ENCODE measurements around the gene AKR1C2.
"Not testable (repeated sequence)": the region's sequence is repeated elsewhere in the genome, so short reads cannot be mapped to it uniquely, and the experiment has no call there.

The AKR1C2 gene

DNA sequence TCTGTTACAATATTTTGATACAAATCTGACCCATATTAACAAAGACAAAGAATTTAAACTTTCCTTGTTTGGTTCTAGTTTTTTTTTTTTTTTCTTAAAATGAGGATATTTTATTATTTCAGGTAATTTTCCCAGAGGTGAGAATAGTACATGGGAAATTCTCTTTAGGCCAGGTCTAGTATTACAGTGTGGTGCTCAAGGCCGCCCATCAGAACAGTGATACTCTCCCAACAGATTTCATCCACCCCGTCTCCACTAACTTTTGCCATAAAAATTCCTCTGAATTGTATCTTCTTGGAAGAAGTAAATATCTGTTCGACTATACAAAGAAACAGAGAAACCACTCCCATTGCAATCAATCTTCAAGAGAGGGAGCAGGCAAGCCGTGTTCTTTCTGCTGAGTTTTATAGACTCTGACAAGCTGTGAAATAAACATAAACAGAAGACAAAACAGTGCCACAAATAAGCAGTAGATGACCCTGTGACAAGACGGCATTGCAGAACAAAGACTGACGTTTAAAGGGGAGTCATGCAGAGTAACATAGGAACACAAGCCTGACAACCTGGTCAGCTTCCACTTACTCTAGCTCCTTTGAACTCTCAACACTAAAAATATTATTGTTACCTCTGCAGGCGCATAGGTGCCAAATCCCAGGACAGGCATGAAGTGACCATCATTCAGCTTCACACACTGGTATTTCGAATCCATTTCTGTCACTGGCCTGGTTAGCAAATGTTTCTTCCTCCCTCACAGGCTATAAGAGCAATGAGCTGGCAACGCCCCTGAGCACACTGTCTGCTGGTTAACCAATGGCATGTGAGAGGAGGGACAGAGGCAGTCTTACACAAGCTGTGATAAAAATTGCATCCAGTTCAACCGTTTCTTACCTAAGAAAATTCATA is at the start of gene AKR1C2:
Gene AKR1C2, minus strand, starts transcription at position 731 of the 903 bp plus-strand sequence. Its CDS starts 22 bp downstream, at position 709.
- not testable (repeated sequence) for DNase-seq

DNA sequence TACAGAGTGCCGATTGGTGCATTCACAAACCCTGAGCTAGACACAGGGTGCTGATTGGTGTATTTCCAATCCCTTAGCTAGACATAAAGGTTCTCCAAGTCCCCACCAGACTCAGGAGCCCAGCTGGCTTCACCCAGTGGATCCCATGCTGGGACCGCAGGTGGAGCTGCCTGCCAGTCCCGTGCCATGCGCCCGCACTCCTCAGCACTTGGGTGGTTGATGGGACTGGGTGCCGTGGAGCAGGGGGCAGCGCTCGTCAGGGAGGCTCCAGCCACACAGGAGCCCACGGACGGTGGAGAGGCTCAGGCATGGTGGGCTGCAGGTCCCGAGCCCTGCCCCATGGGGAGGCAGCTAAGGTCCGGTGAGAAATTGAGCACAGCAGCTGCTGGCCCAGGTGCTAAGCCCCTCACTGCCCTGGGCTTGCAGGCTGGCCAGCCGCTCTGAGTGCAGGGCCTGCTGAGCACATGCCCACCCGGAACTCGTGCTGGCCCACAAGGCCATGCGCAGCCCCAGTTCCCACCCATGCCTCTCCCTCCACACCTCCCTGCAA is 49.4 kb upstream of the AKR1C2 start:
- not testable (repeated sequence) for DNase-seq

DNA sequence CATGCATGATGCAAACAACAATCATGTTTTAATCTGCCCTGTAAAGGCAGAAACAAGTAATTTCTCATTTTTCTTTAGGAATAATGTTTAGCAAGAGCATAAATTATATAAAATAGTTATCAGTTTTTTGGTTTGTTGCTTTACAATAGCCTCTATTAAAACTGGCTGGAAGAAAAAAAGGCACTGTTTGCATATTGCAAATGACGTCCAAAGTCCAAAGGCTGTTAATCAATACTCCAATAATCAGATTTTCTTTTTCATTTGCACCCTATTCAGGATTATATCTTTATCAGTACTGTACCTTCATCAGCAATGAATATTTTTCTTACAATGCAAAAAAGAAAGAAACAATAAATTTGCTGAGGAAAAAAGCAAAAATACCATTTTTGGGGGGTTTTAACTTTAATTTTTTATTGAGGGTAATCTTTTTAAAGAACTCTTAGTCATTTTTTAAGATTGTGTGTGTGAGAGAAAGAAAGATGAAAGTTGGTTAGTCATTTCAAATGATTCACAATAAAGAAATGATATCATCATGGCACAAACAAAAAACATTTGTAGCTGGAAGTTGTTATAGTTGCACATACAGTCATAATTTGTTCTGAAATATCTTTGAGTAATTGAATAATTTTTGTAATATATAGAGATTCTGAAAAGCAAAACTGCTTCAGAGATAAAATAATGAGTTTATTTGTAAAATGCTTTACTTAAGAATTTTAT is 44.4 kb upstream of the AKR1C2 start:
- DNase-seq = no peak

DNA sequence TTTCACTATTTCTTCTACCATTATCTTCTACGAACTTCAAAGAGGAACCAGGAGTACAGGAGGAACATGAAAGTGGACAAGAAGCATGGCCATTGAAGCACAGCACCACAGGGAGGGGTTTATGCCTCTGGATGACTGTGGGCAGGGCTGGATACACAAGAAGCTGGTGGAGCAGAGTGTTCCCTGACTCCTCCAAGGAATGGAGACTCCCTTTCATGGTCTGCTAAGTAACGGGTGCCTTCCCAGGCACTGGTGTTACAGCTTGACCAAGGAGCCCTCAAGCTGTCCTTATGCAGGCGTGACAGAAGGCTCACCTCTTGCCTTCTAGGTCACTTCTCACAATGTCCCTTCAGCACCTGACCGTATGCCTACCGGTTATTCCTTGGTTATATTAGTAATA is 43.4 kb upstream of the AKR1C2 start:
- not testable (repeated sequence) for DNase-seq

DNA sequence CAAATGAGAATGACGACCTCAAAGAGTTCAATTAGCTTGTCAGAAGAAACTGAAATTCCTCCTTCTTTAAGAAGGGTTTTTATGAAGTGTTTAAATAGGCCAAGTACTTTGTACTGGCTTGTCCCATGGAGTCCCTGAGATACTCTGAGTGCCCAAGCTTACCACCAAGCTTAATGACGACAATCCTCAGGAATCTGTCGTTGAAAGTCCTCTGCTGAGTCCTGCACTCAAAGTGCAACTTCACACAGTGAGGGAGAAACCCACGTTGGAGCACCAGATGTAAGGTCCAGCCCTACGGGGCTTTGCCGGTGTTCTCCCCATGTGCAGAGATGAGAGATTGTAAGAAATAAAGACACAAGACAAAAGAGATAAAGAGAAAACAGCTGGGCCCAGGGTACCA is 42.8 kb upstream of the AKR1C2 start:
- DNase-seq = no peak

DNA sequence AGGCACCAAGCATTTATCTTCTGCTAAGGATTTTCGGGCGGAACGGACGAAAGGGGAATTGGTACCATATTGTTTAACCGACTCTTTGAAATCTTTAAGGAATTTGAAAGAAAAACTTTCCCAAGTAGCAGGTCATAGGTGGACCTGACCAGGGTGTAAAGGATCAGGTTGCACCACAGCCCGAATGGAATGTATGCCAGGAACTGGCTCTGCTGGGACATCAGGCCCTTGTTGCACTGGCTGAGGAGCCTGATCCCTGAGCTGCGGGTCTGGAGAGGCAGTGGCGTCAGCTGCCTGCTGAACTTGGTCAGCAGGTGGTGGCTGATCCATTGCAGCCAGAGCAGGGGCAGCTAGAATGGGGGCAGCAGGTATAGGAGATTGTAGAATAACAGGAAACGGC is 41.4 kb upstream of the AKR1C2 start:
- no peak for DNase-seq

DNA sequence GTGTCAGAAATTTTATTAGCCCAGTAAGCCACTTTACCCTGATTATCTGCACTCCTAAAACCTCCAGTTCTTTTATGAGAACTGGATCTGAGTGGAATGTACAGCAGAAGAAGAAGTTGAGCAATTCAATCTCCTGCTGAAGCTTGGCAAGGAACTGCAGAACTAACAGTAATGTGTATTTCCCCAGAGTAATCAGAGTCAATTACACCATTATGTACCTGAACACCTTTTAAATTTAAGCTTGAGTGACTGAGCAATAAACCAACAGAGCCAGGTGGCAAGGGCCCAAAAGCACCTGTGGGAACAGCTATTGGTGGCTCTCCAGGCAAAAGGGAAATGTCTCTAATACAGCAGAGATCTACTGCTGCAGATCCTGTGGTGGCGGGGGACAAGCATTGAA is 40.1 kb upstream of the AKR1C2 start:
- peak; percentile 94 for DNase-seq

DNA sequence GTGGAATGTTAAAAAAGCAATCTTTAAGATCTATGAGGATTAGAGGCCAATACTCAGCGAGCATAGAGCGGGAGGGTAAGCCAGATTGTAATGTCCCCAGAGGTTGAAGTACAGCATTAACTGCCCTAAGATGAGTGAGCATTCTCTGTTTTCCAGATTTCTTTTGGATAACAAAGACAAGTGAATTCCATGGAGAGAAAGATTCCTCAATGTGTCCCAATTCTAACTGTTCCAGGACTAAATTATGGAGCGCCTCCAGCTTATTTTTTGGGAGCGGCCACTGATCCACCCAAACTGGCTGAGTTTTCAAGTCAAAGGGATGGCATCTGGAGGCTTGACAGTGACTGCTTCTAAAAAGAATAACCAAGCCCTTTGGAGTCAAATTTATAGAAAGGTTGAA is 39.3 kb upstream of the AKR1C2 start:
- DNase-seq = no peak

DNA sequence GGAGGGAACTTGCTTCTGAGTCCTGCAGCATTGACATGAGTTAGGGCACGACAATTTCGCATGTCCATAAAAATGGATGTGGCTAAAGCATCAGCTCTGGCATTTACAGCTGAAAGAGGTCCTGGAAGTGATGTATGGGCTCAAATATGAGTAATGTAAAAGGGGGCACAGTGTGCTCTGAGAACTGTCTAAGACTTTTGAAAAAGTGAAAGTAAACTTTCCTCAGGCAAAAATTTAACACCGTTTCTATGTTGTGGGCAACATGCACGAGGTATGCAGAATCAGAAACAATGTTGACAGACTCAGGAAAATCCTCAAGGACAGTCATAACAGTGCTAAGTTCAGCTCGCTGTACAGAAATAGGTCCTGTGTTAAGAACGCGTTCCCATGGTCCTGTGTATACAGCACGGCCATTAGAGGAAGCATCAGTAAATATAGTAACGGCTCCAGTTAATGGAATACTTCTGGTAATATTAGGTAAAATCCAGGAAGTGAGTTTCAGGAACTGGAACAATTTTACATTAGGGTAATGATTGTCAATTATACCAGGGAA is 37.9 kb upstream of the AKR1C2 start:
- no peak for DNase-seq

DNA sequence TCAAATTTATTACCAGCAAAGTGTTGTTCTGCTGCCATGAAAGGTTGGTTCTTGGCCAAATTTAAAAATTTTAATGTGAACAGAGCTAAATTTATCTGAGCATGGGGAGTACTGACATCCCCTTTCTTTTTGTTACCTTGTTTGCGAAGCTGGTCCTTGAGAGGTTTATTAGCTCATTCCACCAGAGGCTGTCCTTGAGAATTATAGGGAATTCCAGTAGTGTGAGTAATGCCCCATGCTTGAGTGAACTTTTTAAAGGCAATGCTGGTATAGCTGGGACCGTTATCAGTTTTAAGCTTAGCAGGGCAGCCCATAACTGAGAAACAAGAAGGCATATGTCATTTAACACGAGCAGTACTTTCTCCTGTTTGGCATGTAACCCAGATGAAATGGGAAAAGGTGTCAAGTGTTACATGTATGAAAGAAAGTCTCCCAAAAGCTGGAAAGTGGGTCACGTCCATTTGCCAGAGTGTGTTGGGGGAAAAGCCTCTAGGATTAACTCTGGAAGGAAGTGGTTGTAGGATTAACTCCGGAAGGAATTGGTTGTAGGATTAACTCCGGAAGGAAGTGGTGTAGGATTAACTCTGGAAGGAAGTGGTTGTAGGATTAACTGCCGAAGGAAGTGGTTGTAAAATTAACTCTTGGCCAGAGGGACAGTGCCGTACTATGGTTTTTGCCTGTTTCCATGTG is 37.3 kb upstream of the AKR1C2 start:
- no peak for DNase-seq

DNA sequence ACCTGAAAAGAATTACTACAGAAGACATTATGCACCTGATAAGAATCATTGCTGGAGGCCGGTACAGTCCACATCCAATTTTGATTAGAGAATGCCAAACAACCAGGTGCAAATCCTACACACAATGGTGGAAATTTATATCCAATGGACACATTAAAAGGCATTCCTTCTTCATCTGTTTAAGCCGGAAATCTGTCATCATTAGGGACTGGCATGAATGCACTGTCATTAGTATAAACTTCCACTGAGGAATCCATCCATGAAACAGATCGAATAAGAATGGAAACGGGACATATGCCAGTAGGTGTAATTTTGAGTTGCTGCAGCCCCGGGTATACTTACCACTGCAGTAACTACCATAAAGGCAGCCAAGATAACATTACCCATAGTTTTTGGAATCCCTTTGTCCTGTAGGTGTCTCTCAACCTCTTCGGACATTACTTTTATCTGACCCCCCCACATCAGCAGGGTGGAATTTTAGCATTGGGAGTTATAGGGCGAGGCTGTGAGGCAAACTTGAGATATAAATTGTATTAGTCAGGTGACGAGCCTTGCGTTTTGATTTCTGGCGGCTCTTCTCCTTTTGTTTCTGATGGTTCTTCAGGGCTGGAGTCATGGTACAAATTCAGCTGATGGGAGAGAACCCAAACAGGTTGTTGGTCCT is 36.5 kb upstream of the AKR1C2 start:
- DNase-seq = no peak

DNA sequence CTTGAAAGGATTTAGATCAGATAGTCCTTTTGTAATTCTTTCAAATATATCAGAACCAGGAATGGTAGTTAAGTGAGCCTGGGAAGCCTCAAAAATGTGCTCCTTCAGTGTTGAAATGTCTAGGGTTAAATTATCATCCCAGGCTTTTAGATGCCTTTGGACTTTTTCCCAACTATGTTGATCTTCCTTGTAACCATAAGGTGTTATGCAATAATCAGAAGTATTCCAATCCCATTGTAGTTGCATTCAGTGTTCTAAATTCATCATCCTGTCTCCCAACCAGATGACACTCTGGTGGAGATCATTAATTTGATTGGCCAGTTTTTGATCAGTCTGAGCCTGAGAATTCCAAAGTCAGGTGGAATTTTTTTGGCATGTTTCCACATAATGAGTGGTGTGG is 35.1 kb upstream of the AKR1C2 start:
- no peak for DNase-seq

DNA sequence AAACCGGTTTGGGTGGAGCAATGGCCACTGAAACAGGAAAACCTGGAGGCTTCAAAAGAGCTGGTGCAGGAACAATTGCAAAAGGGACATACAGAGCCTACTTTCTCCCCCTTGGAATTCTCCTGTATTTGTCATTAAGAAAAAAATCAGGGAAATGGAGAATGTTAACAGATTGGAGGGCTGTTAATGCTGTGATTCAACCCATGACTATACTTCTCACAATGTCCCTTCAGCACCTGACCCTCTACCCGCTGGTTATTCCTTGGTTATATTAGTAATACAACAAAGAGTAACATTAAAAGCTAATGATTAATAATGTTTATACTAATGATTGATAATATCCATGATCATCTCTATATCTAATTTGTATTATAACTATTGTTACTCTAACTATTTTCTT is 34.4 kb upstream of the AKR1C2 start:
- no peak for DNase-seq

DNA sequence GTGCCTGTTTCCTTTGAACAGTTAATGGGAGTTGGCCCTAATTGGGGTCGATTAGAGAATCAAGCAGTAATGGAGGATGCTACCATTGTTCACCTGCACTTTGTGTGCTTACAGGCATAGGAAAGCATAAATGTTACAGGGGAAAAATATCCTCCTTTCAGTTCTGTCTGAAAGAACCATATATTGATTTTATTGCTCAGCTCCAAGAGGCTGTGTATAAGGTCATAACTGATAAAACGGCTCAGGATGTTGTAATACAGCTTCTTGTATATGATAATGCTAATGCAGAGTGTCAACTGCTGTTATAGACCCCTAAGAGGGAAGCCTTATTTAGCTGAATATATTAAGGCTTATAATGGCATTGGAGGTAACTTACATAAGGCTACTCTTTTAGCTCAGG is 32.9 kb upstream of the AKR1C2 start:
- peak; percentile 7 for DNase-seq

DNA sequence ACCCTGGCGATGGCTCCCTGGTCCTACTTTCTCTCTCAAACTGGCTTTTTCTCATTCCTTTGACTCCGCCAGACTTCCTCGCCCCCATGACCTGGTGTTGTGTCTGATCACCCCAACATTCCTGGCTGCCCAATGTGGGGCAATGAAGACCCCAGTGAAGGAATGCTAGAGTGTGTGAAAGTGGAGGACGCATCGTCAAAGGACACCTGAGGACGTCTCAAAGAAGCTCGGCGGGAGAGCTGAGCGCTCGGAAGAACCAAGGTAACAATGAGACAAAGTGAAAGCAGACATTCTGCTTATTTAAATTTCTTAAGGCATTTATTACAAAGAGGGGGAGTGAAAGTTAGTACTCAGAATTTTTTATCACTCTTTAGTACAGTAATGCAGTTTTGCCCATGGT is 31.7 kb upstream of the AKR1C2 start:
- DNase-seq = no peak

DNA sequence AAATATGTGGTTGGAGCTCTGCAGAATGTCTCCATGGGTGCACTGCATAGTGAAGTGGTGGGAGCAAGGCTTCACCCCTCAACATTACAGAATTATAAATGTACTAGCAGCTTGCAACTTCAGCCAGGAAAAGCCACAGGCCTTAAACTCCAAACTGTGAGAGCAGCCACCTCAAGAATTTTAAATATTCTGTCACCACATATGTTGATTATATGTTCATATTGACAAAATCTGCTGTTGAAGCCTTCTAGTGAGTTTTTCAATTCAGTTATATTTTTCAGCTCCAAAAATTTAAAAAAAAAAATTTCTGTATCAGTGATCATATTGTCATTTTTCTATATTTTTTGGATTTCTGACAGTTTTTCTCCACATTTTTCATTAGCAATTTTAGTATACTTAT is 30.9 kb upstream of the AKR1C2 start:
- no peak for DNase-seq

DNA sequence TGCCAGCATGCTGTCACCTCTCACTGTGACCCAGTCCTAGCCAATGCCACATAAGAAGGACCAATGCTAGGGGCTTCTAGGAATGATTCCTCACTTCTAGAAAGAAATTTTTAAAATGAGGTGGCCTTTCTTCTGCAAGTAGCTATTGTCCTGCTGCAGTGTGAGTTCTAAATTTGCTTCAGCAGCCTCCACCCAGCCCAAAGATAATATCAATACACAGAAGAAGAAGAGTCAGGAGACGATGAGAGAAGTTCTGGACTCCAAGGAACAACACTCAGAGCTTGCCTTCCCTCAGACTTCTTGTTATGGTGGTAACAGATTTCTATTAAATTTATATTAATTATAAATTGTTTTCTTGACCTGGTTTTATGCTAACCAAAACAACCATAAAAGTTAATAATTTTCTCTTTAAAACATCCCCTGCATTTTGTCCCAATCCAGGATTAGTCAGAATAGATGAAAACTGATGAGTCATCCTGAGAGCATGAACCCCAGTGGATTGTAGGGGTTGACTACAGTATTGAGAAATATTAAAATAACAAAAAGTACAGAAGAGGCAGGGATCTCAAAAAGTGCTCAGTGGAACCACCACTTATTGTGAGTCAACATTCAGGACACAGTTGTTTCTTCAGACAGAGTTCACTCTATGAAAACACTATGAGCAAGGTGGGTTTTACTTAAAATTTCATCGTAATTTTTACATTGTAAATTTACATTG is 29.6 kb upstream of the AKR1C2 start:
- DNase-seq = no peak

DNA sequence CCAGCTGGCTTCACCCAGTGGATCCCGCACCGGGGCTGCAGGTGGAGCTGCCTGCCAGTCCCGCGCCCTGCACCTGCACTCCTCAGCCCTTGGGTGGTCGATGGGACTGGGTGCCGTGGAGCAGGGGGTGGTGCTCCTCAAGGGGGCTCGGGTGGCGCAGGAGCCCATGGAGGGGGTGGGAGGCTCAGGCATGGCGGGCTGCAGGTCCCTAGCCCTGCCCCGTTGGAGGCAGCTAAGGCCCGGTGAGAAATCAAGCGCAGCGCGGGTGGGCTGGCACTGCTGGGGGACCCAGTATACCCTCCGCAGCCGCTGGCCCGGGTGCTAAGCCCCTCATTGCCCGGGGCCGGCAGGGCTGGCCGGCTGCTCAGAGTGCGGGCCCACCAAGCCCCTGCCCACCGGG is 28.8 kb upstream of the AKR1C2 start:
- not testable (repeated sequence) for DNase-seq

DNA sequence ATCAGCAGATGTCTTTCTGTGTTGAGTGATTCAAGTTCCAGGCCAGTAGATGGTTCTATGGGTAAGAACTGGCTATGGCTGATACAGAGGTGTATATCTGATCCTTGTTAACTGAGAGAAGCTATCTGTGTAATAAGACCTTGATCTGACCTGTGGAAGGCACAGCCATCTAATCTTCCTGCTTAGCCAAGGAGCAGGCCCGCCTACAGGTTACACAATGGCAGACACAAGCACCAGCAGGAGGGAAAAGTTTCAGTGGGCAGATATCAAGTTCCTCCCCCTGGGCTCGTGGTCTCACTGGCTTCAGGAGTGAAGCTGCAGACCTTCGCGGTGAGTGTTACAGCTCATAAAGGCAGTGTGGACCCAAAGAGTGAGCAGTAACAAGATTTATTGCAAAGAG is 27.9 kb upstream of the AKR1C2 start:
- not testable (repeated sequence) for DNase-seq

DNA sequence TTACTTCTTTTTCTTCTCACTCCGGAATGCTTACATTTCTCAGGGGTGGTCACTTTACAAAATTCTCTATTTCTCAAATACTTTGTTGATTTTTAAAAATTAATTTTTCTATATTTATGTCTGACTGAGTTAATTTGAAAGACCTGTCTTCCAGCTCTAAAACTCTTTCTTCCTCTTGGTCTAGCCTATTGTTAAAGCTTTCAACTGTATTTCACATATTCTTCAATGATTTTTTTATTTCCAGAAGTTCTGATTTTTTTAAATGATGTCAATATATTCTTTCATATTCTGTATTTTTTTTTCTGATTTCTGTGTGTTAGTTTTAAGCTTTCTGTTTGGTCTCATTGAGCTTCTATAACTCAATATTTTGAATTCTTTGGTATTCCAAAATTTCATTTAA is 27.3 kb upstream of the AKR1C2 start:
- DNase-seq = no peak

DNA sequence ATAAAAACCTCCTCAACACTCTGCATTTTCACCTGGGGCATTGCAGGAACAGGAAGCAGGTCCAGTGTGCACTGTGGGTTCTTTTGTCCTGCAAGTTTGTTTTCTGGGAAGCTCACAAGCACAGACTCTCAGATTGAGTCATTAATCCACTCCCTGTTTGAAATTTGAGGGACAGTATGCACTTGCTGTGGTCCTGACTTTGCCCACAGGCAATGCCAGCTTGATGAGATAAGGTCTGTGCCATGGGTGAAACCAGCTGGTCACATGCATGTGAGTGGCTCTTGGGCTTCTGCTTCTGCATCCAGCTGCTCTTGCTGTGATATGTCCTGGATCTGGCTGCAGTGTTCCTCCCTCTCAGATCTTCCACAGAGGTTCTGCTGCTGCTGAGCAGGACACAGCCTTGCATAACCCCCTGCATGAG is 21.8 kb upstream of the AKR1C2 start:
- DNase-seq = not testable (repeated sequence)

Data from NCI-H1436 (cell line).